NK-92 treated with Interleukin-12 subunit alpha and Interleukin-12 subunit beta, amount 100 ng/mL, for 24 hours (cell line): ENCODE data around the gene CAMK2B.

ENCODE experiments used
- DNase-seq: peaks from one replicate; lab custom pipeline; 2025; lab: John Stamatoyannopoulos, UW

CAMK2B gene

DNA sequence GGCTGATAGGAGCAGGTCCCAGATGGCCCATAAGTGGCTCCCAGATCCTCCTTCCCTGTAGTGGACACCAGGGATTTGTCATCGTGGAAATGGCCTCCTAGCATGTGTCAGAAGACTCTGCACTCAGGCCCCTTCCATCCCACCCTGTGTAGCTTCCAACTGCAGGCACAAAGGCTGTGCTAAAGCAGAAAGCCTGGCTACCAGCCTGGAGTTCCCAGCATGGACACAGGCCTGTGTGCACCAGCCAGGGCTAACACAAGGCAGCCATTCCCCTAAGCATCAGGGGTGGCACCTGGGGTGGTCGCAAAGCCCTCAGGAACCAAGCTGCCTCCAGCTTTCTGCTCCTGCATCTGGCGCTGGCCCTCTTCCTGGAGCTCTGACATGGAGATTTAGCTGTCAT, 4.5 kb upstream of the CAMK2B start:
- no peak for DNase-seq

GRCh38 chr7:44329081-44329480, 3.7 kb upstream of the CAMK2B start:
- DNase-seq = no peak

- no peak for DNase-seq
Observed at GRCh38 chr7:44327981-44328380, 2.6 kb upstream of the CAMK2B start.

DNA sequence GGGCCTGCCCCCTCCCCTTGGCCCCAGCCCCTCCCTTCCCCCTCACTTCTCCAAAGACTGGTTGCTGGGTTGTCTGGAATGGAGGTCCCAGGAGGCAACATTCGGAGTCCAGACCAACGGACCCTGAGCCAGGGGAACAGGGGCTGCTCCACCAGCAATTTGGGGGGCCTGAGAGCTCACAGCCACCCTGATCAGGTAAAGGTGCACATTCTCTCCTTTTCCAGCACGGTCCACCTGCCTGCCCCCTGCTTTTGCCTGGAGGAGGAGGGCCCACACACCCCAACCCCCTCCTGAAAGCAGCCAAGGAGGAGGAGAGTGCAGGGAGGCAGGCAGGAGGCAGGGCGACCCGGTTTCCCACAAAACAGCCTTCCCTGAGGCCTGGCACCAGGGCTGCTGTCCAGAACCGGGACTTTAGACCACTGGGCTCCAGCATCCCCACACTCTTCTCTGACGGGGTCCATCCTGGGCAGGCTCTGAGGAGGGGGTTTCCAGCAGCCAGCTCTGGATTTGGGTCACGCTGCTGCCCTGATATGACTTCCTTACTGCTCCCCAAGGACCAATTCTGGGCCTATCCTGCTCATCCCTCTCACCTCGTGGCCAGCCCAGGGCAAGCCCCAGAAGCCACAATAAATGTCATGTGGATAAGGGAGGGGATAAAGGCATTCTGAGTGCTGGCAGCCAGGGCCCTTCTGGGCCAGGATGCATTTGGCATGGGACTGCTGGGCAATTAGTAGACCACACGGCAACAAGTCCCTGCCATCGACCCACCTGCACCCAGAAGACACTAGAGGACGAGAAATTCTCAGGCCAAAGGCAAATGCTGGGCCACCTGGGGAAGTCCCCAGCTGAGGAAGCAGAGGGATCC, 1.1 kb upstream of the CAMK2B start:
- no peak for DNase-seq

GRCh38 chr7:44325811-44326241, 432 bp upstream of the CAMK2B start:
- DNase-seq = no peak

DNA sequence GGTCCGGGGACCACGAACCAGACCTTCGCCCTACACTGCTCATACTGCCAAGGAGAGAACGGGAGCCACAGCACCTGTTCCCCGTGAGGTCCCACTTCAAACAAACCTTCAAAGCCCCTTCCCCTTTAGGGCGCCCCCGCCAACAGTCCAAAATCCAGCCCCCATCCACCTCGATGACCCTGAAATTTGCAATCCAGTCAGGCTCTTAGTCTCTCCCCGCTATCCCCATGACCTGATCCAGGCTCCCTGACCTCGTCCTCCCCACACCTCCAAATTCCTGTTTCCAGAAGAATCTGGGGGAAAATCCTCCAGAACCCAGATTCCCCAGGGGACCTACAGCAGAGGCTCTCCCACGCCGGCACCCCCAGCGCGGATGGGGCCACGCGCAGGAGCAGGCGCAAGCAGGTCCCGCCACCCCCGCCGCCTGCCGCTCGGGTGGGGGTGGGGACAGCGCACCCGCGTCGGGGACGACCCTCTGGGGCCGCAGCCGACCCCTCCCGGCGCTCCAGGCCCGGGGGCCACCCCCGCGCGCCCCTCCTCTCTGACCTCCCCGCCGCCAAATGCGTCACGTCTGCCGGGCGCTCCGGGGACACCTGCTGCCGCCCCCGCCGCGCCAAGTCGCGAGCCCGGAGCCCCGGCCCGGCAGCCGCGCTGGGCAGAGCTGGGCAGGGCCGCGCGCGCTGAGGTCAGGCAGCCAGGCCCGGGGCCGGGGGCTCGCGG, 753 bp downstream of the CAMK2B start:
- no peak for DNase-seq

- no peak for DNase-seq
Observed at GRCh38 chr7:44324204-44324480, 1.3 kb downstream of the CAMK2B start.

DNA sequence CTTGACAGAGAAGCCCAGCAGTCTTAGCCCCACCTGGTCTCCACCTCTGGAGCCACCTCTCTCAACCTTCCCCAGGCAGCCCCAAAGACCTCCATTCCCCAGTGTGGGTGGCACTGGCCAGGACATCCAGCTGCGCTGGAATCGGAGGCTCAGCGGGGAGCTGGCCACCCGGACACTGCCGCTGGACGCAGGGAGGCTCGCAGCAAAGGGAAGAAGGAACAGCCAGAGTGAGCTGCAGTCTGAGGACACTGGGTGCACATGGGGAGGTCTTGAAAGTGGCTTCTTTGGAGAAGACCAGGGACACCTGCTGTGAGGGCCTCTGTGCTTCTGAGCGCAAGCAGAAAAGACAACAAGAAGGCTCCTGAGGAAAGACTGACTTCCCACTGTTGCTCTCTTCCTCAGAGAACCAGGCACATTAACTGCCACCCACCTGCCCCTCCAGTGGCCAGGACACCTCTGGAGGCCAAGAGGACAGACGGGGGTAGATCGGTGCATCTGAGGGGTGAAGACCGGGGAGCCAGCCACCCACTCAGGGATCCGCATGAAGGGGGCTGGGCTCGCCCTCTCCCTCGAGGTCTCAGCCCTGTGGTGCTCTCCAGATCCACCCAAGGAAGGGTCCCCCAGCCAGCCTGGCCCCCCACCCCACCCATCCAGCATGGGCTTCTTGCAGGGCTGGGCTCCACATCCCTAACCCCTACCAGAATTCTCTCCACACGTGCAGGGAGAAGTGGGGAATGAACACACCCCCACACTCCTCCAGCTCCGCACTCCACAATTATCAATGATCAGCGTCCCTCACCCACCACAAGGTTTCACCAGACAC, 1.8 kb downstream of the CAMK2B start:
- no peak for DNase-seq

DNA sequence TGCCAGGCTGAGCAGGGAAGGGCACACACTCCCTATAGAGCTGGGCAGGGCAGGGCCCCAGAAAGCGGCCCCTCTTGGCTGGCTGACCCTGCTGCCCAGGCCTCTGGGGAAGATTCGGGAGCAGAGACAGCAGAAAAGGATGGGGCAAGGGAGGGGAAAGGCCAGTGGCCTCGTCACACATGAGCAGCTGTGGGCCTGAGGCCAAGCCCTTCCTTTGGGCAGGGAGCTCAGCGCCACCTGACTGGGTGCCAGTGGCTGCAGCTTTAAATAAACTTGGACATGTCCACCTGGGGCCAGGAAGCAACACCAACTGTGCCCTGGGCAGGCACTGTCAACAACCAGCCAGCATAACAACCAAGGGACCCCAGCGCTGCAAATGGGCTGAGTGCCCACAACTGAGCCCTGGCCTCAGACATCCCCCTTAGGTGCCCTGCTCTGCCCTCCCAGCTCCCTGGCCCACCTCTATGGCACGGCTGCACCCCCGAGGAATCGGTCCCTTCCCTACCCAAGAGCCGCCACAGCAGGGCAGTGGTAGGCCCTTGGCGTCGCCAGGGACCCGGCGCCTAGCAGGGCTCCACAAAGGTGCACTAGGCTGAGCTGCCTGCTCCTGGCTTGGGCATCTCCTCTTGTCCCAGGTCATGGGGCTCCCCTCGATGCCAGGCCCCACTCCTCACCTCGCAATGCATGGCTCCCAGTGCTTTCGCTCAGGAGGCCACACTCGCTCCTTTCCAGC, 2.6 kb downstream of the CAMK2B start:
- no peak for DNase-seq

GRCh38 chr7:44321796-44322195, 3.6 kb downstream of the CAMK2B start:
- no peak for DNase-seq

DNA sequence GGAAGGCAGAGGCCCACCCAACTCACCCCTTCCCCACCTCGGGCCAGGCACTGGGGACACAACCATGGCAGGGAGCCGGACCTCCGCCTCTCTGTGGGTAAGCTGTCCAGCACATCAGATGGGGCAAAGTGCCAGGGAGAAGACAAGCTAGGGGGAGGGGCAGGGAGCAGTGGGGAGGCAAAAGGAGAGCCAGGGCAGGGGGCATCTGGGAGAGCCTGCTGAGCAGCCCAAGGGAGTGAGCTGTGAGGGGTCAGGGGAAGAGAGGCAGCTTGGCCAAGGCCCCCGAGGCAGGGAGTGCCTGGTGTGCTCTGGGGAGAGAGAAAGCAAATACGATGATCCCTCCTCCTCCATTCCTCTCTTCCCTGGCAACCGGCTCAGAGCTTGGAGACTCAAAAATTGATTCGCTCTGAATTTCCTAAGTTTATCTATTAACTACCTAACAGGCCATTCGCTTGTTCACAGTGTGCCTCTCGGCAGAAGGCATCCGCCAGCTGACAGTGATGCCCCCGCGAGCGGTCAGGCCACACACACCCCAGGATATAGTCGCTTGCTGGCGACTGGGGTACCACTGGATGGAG, 4.5 kb downstream of the CAMK2B start:
- DNase-seq = no peak

DNA sequence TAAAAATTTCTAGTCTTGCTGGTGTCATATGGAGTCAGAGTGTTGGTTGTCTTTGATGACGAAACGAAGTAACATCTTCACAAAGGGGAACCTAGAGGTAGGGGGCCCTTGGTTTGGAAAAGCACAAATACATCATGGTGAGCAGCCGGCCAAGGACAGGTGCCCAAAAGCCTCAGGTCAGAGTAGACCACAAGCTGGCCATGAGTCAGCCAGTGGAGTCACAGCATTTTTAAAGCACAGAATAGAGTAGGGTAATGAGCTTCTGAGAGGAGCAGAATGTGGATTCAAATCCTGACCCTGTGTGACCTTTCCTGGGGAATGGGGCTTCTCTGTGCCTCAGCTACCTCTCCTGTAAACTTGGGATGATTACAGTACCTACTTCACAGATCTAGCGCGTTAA, 5.3 kb downstream of the CAMK2B start:
- DNase-seq = no peak

GRCh38 chr7:44318332-44318731, 7.1 kb downstream of the CAMK2B start:
- DNase-seq = no peak

DNA sequence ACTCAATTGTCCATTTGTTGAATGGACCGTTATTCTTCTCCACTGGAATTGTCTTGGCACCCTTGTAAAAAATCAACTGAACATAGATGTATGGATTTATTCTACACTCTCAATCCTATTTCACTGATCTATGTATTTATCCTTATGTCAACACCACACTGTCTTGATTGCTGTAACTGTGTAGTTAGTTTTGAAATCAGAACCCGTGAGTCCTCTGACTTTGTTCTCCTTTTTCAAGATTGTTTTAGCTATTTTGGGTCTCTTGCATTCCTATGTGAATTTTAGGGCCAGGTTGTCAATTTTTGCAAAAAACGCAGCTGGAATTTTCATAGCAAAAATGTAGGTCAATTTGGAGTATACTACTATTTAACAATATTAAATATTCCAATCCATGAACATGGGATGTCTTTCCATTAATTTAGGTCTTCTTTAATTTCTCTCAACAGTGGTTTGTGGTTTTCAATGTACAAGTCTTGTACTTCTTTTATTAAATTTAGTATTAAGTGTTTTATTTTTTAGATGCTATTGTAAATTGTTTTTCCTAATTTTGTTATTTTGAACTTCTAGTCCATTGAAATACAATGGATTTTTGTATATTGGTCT, 10.0 kb downstream of the CAMK2B start:
- no peak for DNase-seq

DNA sequence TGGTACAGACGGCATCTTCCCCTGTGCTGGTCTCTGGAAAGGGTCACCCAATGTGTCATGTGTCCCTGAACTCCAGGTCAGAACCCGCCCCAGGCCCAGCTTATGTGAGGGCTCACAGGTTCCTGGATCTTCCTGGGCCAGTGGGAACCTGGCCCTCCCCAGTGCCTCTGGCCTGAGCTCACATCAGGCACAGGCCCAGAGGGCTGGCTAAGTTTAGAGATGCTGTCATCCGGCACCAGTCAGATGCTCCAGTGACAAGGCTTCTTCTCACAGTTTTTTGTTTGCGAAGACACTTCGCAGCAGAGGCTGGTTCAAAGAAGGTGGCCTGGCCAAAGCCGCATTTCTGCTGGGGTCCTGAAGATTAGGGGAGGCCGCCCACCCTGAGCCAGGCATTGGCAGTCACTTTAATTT, 11.8 kb downstream of the CAMK2B start:
- DNase-seq = no peak

DNA sequence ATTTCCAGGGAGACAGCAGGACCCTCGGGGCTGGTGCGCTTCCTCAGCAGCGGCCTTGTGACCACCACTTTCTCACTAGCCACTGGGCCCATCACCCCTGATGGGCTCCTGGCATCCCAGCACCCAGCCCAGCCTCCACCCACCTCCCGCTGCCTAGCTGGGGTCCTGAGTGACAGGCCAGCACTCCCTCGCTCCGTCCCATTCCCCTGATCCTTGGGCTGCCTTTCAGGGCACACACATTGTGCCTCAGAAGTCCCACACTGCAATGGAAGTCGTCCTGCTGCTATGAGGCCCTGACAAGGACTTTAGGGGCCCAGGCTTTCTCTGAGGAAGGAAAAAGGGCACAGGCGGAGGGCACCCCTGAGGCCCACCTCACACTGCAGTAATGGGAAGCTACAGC, 12.4 kb downstream of the CAMK2B start:
- DNase-seq = no peak

GRCh38 chr7:44311561-44312495, 13.6 kb downstream of the CAMK2B start:
- no peak for DNase-seq

- DNase-seq = no peak
Observed at GRCh38 chr7:44310221-44310848, 15.1 kb downstream of the CAMK2B start.

- DNase-seq = no peak
Observed at GRCh38 chr7:44309271-44310091, 15.9 kb downstream of the CAMK2B start.
